ENCODE measurements around the gene GJC3.

DNA sequence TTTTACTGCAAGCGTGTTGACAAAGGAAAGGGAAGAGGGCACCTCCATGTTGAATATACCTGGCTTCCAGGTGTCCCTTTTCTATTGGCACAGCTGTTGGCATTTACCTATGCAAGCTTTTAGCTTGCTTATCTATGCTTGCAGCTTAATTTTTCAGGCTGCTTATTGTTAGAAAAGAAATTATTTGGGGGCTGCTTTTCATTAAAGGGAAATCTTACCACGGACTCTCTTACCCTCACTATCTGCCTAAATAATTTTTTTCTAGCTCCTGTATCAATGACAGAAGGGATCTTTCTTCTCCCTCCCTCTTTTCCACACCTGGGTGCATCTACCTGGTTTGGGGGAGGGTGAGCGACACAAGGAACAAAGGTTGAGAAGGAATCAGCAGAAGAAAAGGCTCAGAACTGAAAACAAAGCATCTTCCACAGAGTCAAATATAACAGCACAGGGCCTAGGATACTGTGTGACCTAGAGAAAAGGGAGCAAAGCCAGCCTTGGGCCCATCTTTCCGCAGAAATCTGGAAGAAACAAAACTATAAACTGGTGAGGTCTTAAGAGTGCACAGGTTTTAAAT lies 15.2 kb upstream of the GJC3 start:
- TF ChIP-seq, protein P1, sequence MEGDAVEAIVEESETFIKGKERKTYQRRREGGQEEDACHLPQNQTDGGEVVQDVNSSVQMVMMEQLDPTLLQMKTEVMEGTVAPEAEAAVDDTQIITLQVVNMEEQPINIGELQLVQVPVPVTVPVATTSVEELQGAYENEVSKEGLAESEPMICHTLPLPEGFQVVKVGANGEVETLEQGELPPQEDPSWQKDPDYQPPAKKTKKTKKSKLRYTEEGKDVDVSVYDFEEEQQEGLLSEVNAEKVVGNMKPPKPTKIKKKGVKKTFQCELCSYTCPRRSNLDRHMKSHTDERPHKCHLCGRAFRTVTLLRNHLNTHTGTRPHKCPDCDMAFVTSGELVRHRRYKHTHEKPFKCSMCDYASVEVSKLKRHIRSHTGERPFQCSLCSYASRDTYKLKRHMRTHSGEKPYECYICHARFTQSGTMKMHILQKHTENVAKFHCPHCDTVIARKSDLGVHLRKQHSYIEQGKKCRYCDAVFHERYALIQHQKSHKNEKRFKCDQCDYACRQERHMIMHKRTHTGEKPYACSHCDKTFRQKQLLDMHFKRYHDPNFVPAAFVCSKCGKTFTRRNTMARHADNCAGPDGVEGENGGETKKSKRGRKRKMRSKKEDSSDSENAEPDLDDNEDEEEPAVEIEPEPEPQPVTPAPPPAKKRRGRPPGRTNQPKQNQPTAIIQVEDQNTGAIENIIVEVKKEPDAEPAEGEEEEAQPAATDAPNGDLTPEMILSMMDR (IDR thresholded peaks at IDR 0.05; ENCODE audit: low read depth, low read length, poor library complexity, severe bottlenecking): no peak
- no peak for TF ChIP-seq EZH2phosphoT487 (IDR thresholded peaks at IDR 0.05; ENCODE audit: borderline replicate concordance, low read length)

All from DOHH2 (cell line).